H1 (cell line): ENCODE measurements around the gene AQP10. TPM values are rescaled to one million over a fixed set of nuclear protein-coding genes. Genes with fewer than 3 reads are reported as not detected.
"Not testable (repeated sequence)": the region's sequence is repeated elsewhere in the genome, so short reads cannot be mapped to it uniquely, and the experiment has no call there.

Source experiments
- CTCF ChIA-PET: fragments of 300-600 bp; sonication (Branson Sonifier 250); formaldehyde crosslinking; loops from one replicate; lab custom pipeline; 2021; ENCODE audit not compliant: partially characterized antibody; lab: Charles Lee
- POLR2A ChIA-PET: fragments of 300-600 bp; sonication (Branson Sonifier 250); formaldehyde crosslinking; loops from one replicate; lab custom pipeline; 2021; ENCODE audit warnings: inconsistent platforms; ENCODE audit not compliant: partially characterized antibody; lab: Charles Lee
- DNase-seq, 2 experiments: peaks; one replicate each; pipeline versions ENCODE4 v3.0.0 to v3.0.0-alpha.2; 2010 to 2022; ENCODE audit warnings: low spot score in 2 of 2, low read depth in 1 of 2, mixed read lengths in 1 of 2
- FAIRE-seq: peaks from 2 replicates; lab custom pipeline; 2011; peaks lifted over from hg19 to GRCh38; lab: Jason Lieb, UNC
- H2AFZ ChIP-seq: 2 replicates; pipeline ENCODE4 v1.8.1; 2012; ENCODE audit warnings: low read length, inconsistent platforms
- H2AK5ac ChIP-seq: 2 replicates; pipeline ENCODE4 v1.6.1; 2013; ENCODE audit warnings: low read depth, low read length
- H2BK120ac ChIP-seq: replicated peaks from 2 replicates; pipeline ENCODE3; 2013; ENCODE audit warnings: low read depth, low read length, inconsistent platforms
- H2BK12ac ChIP-seq: 2 replicates; pipeline ENCODE4 v1.6.1; 2013; ENCODE audit warnings: low read depth, low read length
- H2BK15ac ChIP-seq: 2 replicates; pipeline ENCODE4 v1.6.1; 2013; ENCODE audit warnings: low read length
- H2BK20ac ChIP-seq: 2 replicates; pipeline ENCODE4 v1.6.1; 2013; ENCODE audit warnings: low read length
- H2BK5ac ChIP-seq: 2 replicates; pipeline ENCODE4 v1.6.1; 2013; ENCODE audit warnings: low read depth, low read length
- H3K14ac ChIP-seq: 2 replicates; pipeline ENCODE4 v1.6.1; 2013; ENCODE audit warnings: inconsistent platforms; ENCODE audit not compliant: insufficient read length
- H3K18ac ChIP-seq: 2 replicates; pipeline ENCODE4 v1.6.1; 2013; ENCODE audit warnings: low read length; ENCODE audit errors: extremely low read depth
- H3K23ac ChIP-seq: 2 replicates; pipeline ENCODE4 v1.6.1; 2013; ENCODE audit warnings: inconsistent platforms; ENCODE audit not compliant: insufficient read length
- H3K23me2 ChIP-seq: 2 replicates; pipeline ENCODE4 v1.6.1; 2013; ENCODE audit warnings: low read depth, low read length
- H3K27ac ChIP-seq: 2 replicates; pipeline ENCODE4 v1.6.1; 2011; ENCODE audit warnings: low read depth, low read length, inconsistent platforms
- H3K27me3 ChIP-seq, 4 experiments: replicated peaks in 1 of 4; 1 replicate in 1 of 4; 2 replicates in 3 of 4; pipeline versions ENCODE4 v1.6.1 to v1.8.1; 2011 to 2013; ENCODE audit warnings: low read length in 3 of 4, mild to moderate bottlenecking in 3 of 4, inconsistent platforms in 2 of 4, mixed read lengths in 2 of 4, moderate library complexity in 1 of 4; ENCODE audit not compliant: control insufficient read depth in 3 of 4, insufficient read depth in 3 of 4; ENCODE audit errors: extremely low read depth in 1 of 4
- H3K36me3 ChIP-seq, 4 experiments: 2 replicates each; pipeline versions ENCODE4 v1.6.1 to v1.8.1; 2011 to 2013; ENCODE audit warnings: mild to moderate bottlenecking in 4 of 4, low read length in 3 of 4, moderate library complexity in 2 of 4, control low read depth in 1 of 4, inconsistent platforms in 1 of 4; ENCODE audit not compliant: insufficient read depth in 4 of 4, control insufficient read depth in 2 of 4
- H3K4ac ChIP-seq: replicated peaks from 2 replicates; pipeline ENCODE3; 2013; ENCODE audit warnings: low read length, low read depth, mixed read lengths, inconsistent platforms; ENCODE audit not compliant: insufficient read length
- H3K4me1 ChIP-seq, 4 experiments: replicated peaks in 1 of 4; 1 replicate in 1 of 4; 2 replicates in 3 of 4; pipeline versions ENCODE4 v1.6.1 to v1.8.1; 2011 to 2013; ENCODE audit warnings: low read length in 3 of 4, inconsistent platforms in 2 of 4, mixed read lengths in 1 of 4; ENCODE audit not compliant: insufficient read depth in 4 of 4, control insufficient read depth in 3 of 4
- H3K4me2 ChIP-seq, 2 experiments: 2 replicates each; pipeline versions ENCODE4 v1.6.1 to v1.8.1; 2011 to 2013; ENCODE audit warnings: low read depth in 2 of 2, low read length in 2 of 2, control low read depth in 1 of 2, inconsistent platforms in 1 of 2, mild to moderate bottlenecking in 1 of 2; ENCODE audit not compliant: insufficient read depth in 1 of 2
- H3K4me3 ChIP-seq, 4 experiments: fragments of 200-600, 300-600 bp in 1 of 4; sonication (generic), shearing (Covaris generic), sonication (Bioruptor Twin) in 1 of 4; 2 replicates each; pipeline versions ENCODE4 v1.5.1 to v1.8.1; 2011 to 2016; ENCODE audit warnings: low read length in 4 of 4, low read depth in 3 of 4, control low read depth in 2 of 4, inconsistent platforms in 2 of 4, mild to moderate bottlenecking in 2 of 4, mixed read lengths in 1 of 4, moderate library complexity in 1 of 4; ENCODE audit not compliant: insufficient read depth in 2 of 4; ENCODE audit errors: extremely low read depth in 1 of 4
- H3K56ac ChIP-seq: replicated peaks from 2 replicates; pipeline ENCODE3; 2013; ENCODE audit warnings: low read depth, mild to moderate bottlenecking, mixed read lengths, low read length, inconsistent platforms; ENCODE audit not compliant: insufficient read length
- H3K79me1 ChIP-seq: 2 replicates; pipeline ENCODE4 v1.6.1; 2013; ENCODE audit warnings: low read depth, low read length, control low read depth
- H3K79me2 ChIP-seq, 2 experiments: 2 replicates each; pipeline versions ENCODE4 v1.6.1 to v1.8.1; 2012 to 2013; ENCODE audit warnings: low read length in 2 of 2, mild to moderate bottlenecking in 2 of 2, inconsistent platforms in 1 of 2; ENCODE audit not compliant: insufficient read depth in 2 of 2, control insufficient read depth in 1 of 2
- H3K9ac ChIP-seq, 4 experiments: replicated peaks in 1 of 4; 1 replicate in 1 of 4; 2 replicates in 3 of 4; pipeline versions ENCODE4 v1.6.1 to v1.8.1; 2011 to 2013; ENCODE audit warnings: low read depth in 3 of 4, low read length in 3 of 4, control low read depth in 2 of 4, mild to moderate bottlenecking in 2 of 4, moderate library complexity in 2 of 4, inconsistent platforms in 1 of 4; ENCODE audit errors: extremely low read depth in 1 of 4
- H3K9me3 ChIP-seq, 2 experiments: 2 replicates each; pipeline versions ENCODE4 v1.6.1 to v1.8.1; 2012 to 2013; ENCODE audit warnings: mild to moderate bottlenecking in 2 of 2, moderate library complexity in 2 of 2, control low read depth in 1 of 2, inconsistent platforms in 1 of 2, low read depth in 1 of 2, low read length in 1 of 2, mixed read lengths in 1 of 2; ENCODE audit not compliant: insufficient read depth in 2 of 2
- H4K20me1 ChIP-seq, 2 experiments: replicated peaks in 1 of 2; 2 replicates each; pipeline versions ENCODE3 to v1.8.1; 2011 to 2013; ENCODE audit warnings: inconsistent platforms in 2 of 2, low read length in 2 of 2, mild to moderate bottlenecking in 1 of 2; ENCODE audit not compliant: insufficient read depth in 2 of 2, control insufficient read depth in 1 of 2
- H4K5ac ChIP-seq: 2 replicates; pipeline ENCODE4 v1.6.1; 2013; ENCODE audit warnings: low read length, low read depth, mixed read lengths, inconsistent platforms; ENCODE audit not compliant: insufficient read length
- H4K8ac ChIP-seq: 2 replicates; pipeline ENCODE4 v1.8.0; 2013; ENCODE audit warnings: mild to moderate bottlenecking, moderate library complexity, low read length, inconsistent platforms; ENCODE audit not compliant: insufficient read depth; ENCODE audit errors: extremely low read depth
- H4K91ac ChIP-seq: replicated peaks from 2 replicates; pipeline ENCODE3; 2013; ENCODE audit warnings: low read length, mixed read lengths, inconsistent platforms; ENCODE audit not compliant: insufficient read length
- WGBS, 2 experiments: shearing (Covaris generic) in 1 of 2; methylation state at CpG; one replicate each; pipeline versions ENCODE4 v1.1.6 to v1.1.7; 2013 to 2015; ENCODE audit warnings: low lambda C conversion rate in 2 of 2, mixed read lengths in 2 of 2, inconsistent platforms in 1 of 2, low coverage in 1 of 2, missing lambda C conversion rate in 1 of 2; ENCODE audit not compliant: insufficient replicate concordance in 2 of 2, insufficient coverage in 1 of 2, insufficient read length in 1 of 2; ENCODE audit errors: extremely low coverage in 1 of 2, missing lambda C conversion rate in 1 of 2; 5-methylcytosine and 5-hydroxymethylcytosine counted together
- polyA plus RNA-seq, 7 experiments: library from polyadenylated mRNA; depleted of rRNA in 3 of 7; stranded (reverse) in 5 of 7; unstranded in 2 of 7; fragments of >200 nt in 5 of 7; fragments of 200-250 nt in 2 of 7; gene quantifications; 1 replicate in 5 of 7; 2 replicates in 1 of 7; 4 replicates in 1 of 7; pipeline versions ENCODE4 v1.2.1 to v1.2.3, GENCODE V29; 2011 to 2013; ENCODE audit warnings: missing spikeins in 2 of 7, mixed read lengths in 2 of 7
- small RNA-seq: library from polyadenylated mRNA; stranded (forward); fragments of <200 nt; extraction: miRNeasy Mini kit (QIAGEN cat#:217004); gene quantifications from one replicate; pipeline ENCODE3, GENCODE V24; 2013; ENCODE audit not compliant: insufficient read depth
- total RNA-seq: library from RNA; stranded (reverse); fragmentation: NEBNext Ultra II Directional; extraction: Animal tissue kit (Norgen Biotek cat#: 25700); gene quantifications from 2 replicates; pipeline ENCODE4 v1.2.1, GENCODE V29; 2021

AQP10 gene
- total and polyA plus RNA-seq, 2 of the 8 experiments (the other 6 are each of a cell fraction or from before 2014, with no cell fraction given), result not detected

DNA sequence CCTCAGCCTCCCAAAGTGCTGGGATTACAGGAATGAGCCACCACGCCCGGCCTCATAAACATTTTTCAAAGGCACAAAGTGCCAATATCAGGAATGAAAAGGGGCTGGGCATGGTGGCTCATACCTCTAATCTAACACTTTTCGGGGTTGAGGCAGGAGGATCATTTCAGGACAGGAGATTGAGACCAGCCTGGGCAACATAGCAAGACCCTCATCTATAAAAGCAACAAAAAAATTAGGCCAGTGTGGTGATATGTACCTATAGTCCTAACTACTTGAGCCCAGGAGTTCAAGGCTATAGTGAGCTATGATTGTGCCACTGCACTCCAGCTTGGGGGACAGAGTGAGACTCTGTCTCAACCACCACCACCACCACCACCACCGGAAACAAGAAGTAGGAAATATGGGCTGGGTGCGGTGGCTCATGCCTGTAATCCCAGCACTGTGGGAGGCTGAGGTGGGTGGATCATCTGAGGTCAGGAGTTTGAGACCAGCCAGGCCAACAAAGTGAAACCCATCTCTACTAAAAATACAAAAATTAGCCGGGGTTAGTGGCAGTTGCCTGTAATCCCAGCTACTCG, 53.0 kb downstream of the AQP10 start:
- H2BK120ac ChIP-seq, H4K5ac ChIP-seq, H3K36me3 ChIP-seq, H3K23ac ChIP-seq, H3K27ac ChIP-seq, H3K79me2 ChIP-seq, H3K4me3 ChIP-seq, H3K4me2 ChIP-seq, H3K14ac ChIP-seq, H3K23me2 ChIP-seq, H3K9ac ChIP-seq, H3K9me3 ChIP-seq, FAIRE-seq, H2AFZ ChIP-seq, H2BK12ac ChIP-seq, H4K20me1 ChIP-seq, H3K27me3 ChIP-seq, H3K4me1 ChIP-seq, H2BK15ac ChIP-seq, H2BK5ac ChIP-seq, H3K56ac ChIP-seq, H2AK5ac ChIP-seq, H4K91ac ChIP-seq, H2BK20ac ChIP-seq, H3K79me1 ChIP-seq, H3K18ac ChIP-seq, H3K4ac ChIP-seq, H4K8ac ChIP-seq, DNase-seq, POLR2A ChIA-PET: not testable (repeated sequence)
- WGBS, 2 experiments, result 94% methylated on average over 7 of the region's 7 CpGs; no CpG with 5 or more reads in 1 of the 2 experiments
- CTCF ChIA-PET, result interaction anchor here (1.1 kb wide), 1 partner anchor 41 kb away, joined by 4 read pairs; no protein-coding TSS in a partner anchor

Small RNA genes within 50 kb of the gene (small RNA-seq; reads per million reads assigned to genes)
- gene RF00273, result not detected
- gene RNU6-121P, result not detected
- not detected for gene RNU6-239P
- not detected for gene RNU7-57P

Other genes with a start within 250 kb of the AQP10 start
- gene NUP210L, start 166.0 kb upstream of the AQP10 start, total RNA-seq, result not detected in 2 replicates
- not detected in 2 replicates for gene NUP210L, start 166.0 kb upstream of the AQP10 start, polyA plus RNA-seq (2011; rRNA removed)
- gene TPM3, start 129.0 kb upstream of the AQP10 start, total RNA-seq, result 572 and 586 TPM in 2 replicates
- gene TPM3, start 129.0 kb upstream of the AQP10 start, polyA plus RNA-seq (2011; rRNA removed), result 213 and 278 TPM in 2 replicates
- gene CFAP141, start 114.8 kb upstream of the AQP10 start, total RNA-seq, result not detected in 2 replicates
- gene CFAP141, start 114.8 kb upstream of the AQP10 start, polyA plus RNA-seq (2011; rRNA removed), result not detected in 2 replicates
- 253 and 254 TPM in 2 replicates for gene UBAP2L, start 100.1 kb upstream of the AQP10 start, total RNA-seq
- gene UBAP2L, start 100.1 kb upstream of the AQP10 start, polyA plus RNA-seq (2011; rRNA removed), result 303 and 349 TPM in 2 replicates
- gene HAX1, start 48.5 kb upstream of the AQP10 start, total RNA-seq, result 73.7 and 82.2 TPM in 2 replicates
- gene HAX1, start 48.5 kb upstream of the AQP10 start, polyA plus RNA-seq (2011; rRNA removed), result 111 and 115 TPM in 2 replicates
- gene ATP8B2, start 4.4 kb downstream of the AQP10 start, total RNA-seq, result 59.3 and 61.4 TPM in 2 replicates
- gene ATP8B2, start 4.4 kb downstream of the AQP10 start, polyA plus RNA-seq (2011; rRNA removed), result 70.1 and 98.5 TPM in 2 replicates
- gene IL6R, start 84.2 kb downstream of the AQP10 start, total RNA-seq, result 2.6 and 3.0 TPM in 2 replicates
- gene IL6R, start 84.2 kb downstream of the AQP10 start, polyA plus RNA-seq (2011; rRNA removed), result 2.3 and 3.3 TPM in 2 replicates
- 0.15 TPM in 1 of 2 replicates, not detected in the other for gene TDRD10, start 181.1 kb downstream of the AQP10 start, total RNA-seq
- 0.27 and 0.30 TPM in 2 replicates for gene TDRD10, start 181.1 kb downstream of the AQP10 start, polyA plus RNA-seq (2011; rRNA removed)
- 0.29 and 0.45 TPM in 2 replicates for gene SHE, start 181.3 kb downstream of the AQP10 start, total RNA-seq
- 0.28 and 0.44 TPM in 2 replicates for gene SHE, start 181.3 kb downstream of the AQP10 start, polyA plus RNA-seq (2011; rRNA removed)
- gene UBE2Q1, start 237.6 kb downstream of the AQP10 start, total RNA-seq, result 71.7 and 95.8 TPM in 2 replicates
- gene UBE2Q1, start 237.6 kb downstream of the AQP10 start, polyA plus RNA-seq (2011; rRNA removed), result 10.2 and 13.2 TPM in 2 replicates
- gene CHRNB2, start 246.7 kb downstream of the AQP10 start, total RNA-seq, result 3.6 and 4.1 TPM in 2 replicates
- gene CHRNB2, start 246.7 kb downstream of the AQP10 start, polyA plus RNA-seq (2011; rRNA removed), result 3.1 and 3.4 TPM in 2 replicates